Lower leg skin (tissue), 4 donors: ENCODE measurements around the gene EID3. TPM values are rescaled to one million over a fixed set of nuclear protein-coding genes. Genes with fewer than 3 reads are reported as not detected.
"Not testable (repeated sequence)": the region's sequence is repeated elsewhere in the genome, so short reads cannot be mapped to it uniquely, and the experiment has no call there.

Experiments used
- DNase-seq, 2 donors: peaks; one replicate each; pipeline ENCODE4 v3.0.0-alpha.2; 2019; ENCODE audit warnings: low spot score in 2 of 2
- H3K4me3 ChIP-seq: fragments of 200-600 bp; sonication (generic); 2 replicates; pipeline ENCODE4 v1.5.1; 2017; ENCODE audit warnings: mild to moderate bottlenecking, low read depth; ENCODE audit not compliant: poor library complexity, severe bottlenecking
- POLR2A ChIP-seq, 2 donors: fragments of 450-650 bp; IDR thresholded peaks; one replicate each; pipeline ENCODE4 v1.6.1; 2016 to 2017; ENCODE audit warnings: antibody characterized with exemption in 2 of 2, mild to moderate bottlenecking in 1 of 2, moderate library complexity in 1 of 2
- WGBS, 2 donors: methylation state at CpG; one replicate each; pipeline ENCODE4 v1.1.5; 2018; 5-methylcytosine and 5-hydroxymethylcytosine counted together
- intact Hi-C: fragments of 100-400 bp; cut with DNase I; formaldehyde crosslinking; loops from one replicate; pipeline ENCODE4 v1.15.0; 2023; ENCODE audit warnings: low total_unique reads
- total RNA-seq, 4 donors: library from RNA; depleted of rRNA; stranded (reverse); fragments of >200 nt; gene quantifications; one replicate each; pipeline ENCODE4 v1.1.0, GENCODE V29; 2016
- TF ChIP-seq, protein P1 (sequence below), 3 donors: fragments of 450-650 bp; IDR thresholded peaks; one replicate each; pipeline ENCODE4 v1.5.1; 2016; ENCODE audit warnings: antibody characterized with exemption in 3 of 3, mild to moderate bottlenecking in 3 of 3, moderate library complexity in 2 of 3

The EID3 gene
- 1 to 10 TPM; 1.1 to 3.6 (median 3.1) TPM for total RNA-seq

GRCh38 chr12:104303538-104304151, at the start of gene EID3:
EID3 (plus strand) TSS chr12:104303739; CDS start chr12:104303935, 196 bp downstream.
- TF ChIP-seq, protein P1, sequence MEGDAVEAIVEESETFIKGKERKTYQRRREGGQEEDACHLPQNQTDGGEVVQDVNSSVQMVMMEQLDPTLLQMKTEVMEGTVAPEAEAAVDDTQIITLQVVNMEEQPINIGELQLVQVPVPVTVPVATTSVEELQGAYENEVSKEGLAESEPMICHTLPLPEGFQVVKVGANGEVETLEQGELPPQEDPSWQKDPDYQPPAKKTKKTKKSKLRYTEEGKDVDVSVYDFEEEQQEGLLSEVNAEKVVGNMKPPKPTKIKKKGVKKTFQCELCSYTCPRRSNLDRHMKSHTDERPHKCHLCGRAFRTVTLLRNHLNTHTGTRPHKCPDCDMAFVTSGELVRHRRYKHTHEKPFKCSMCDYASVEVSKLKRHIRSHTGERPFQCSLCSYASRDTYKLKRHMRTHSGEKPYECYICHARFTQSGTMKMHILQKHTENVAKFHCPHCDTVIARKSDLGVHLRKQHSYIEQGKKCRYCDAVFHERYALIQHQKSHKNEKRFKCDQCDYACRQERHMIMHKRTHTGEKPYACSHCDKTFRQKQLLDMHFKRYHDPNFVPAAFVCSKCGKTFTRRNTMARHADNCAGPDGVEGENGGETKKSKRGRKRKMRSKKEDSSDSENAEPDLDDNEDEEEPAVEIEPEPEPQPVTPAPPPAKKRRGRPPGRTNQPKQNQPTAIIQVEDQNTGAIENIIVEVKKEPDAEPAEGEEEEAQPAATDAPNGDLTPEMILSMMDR (IDR thresholded peaks at IDR 0.05): no peak
- no peak for TF ChIP-seq POLR2A (IDR thresholded peaks at IDR 0.05)
- peak within 1 kb of the TSS; percentile 19 for H3K4me3 ChIP-seq
- peak; percentile 84 to 98 for DNase-seq
- intact Hi-C loops: no loop called here
- WGBS, 2 donors: 2 to 17% methylated on average over 43 to 63 of the region's 63 CpGs

- intact Hi-C loops: no loop called here
- TF ChIP-seq, protein P1 (IDR thresholded peaks at IDR 0.05): no peak
- no peak for TF ChIP-seq POLR2A (IDR thresholded peaks at IDR 0.05)
- no peak overlapping the region for H3K4me3 ChIP-seq
- no peak for DNase-seq
These were observed 45.5 kb upstream of the EID3 start for GRCh38 chr12:104257913-104258472.

- intact Hi-C loops: no loop called here
- no peak for TF ChIP-seq POLR2A (IDR thresholded peaks at IDR 0.05)
- TF ChIP-seq, protein P1 (IDR thresholded peaks at IDR 0.05): no peak
- WGBS, 2 donors: 78 to 84% methylated on average over 2 of the region's 2 CpGs
- no peak for DNase-seq
- no peak overlapping the region for H3K4me3 ChIP-seq
These were observed 45.0 kb upstream of the EID3 start for GRCh38 chr12:104258476-104259067.

DNA sequence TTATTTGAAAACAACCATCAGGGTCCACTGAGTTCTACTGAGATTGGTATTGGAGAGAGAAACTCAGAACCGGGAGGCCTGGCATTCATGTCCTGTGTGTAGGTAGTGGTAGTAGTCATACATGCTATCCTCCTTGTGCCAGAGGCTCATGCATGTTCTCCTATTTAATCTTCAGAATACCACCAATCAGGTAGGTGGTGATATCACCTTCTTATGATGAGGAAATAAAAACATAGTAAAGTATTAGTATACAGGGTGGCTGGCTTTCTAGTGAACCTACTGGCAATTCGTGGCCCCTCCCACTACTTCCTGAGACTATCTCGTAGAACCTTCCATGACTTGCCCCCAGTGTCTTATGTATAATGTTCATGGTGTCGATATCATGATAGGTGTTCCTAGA, 40.5 kb upstream of the EID3 start:
- intact Hi-C loops: no loop called here
- WGBS, 2 donors: 41 to 64% methylated on average over 4 of the region's 4 CpGs
- no peak for TF ChIP-seq POLR2A (IDR thresholded peaks at IDR 0.05)
- TF ChIP-seq, protein P1 (IDR thresholded peaks at IDR 0.05): no peak
- no peak for DNase-seq
- H3K4me3 ChIP-seq: no peak overlapping the region

GRCh38 chr12:104263580-104264358, 39.8 kb upstream of the EID3 start:
- intact Hi-C loops: no loop called here
- no peak overlapping the region for H3K4me3 ChIP-seq
- TF ChIP-seq POLR2A (IDR thresholded peaks at IDR 0.05): no peak
- TF ChIP-seq, protein P1 (IDR thresholded peaks at IDR 0.05): no peak
- DNase-seq: peak in 1 of 2 donors; percentile 30
- WGBS, 2 donors: 23 to 32% methylated on average over 1 of the region's 1 CpG

DNA sequence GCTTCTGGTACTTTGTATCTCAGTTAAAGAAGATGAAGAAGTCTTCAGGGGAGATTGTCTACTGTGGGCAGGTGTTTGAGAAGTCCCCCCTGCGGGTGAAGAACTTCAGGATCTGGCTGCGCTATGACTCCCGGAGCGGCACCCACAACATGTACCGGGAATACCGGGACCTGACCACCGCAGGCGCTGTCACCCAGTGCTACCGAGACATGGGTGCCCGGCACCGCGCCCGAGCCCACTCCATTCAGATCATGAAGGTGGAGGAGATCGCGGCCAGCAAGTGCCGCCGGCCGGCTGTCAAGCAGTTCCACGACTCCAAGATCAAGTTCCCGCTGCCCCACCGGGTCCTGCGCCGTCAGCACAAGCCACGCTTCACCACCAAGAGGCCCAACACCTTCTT, 38.1 kb upstream of the EID3 start:
- WGBS, 2 donors: 97 to 100% methylated on average over 13 to 24 of the region's 24 CpGs
- H3K4me3 ChIP-seq, DNase-seq, intact Hi-C loops: not testable (repeated sequence)
